ENCODE measurements around the gene AP1G2. TPM values are rescaled to one million over a fixed set of nuclear protein-coding genes. Genes with fewer than 3 reads are reported as not detected.

AP1G2 gene
- total and polyA plus RNA-seq, 5 donors from 2014 or later, result 56.1 to 329 (median 84.4) TPM

DNA sequence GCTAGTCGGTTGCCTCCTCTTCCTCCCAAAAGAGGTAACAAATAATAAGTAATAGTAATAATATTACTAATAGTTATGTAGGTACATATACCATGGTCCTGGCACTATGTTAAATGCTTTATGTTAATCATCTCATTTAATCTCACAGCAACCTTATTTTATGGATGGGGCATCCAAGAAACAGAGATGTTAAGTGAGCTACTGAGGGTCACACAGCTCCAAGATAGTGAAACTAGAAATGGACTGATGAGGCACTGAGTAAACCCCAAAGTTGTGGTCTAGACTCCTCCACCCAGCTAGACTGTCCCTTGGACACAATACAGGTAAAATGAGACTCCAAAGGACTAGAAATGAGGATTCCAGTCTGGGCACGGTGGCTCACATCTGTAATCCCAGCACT, 31.1 kb downstream of the AP1G2 start:
- no peaks in the 10 kb centered on the region for H3K9me3 ChIP-seq (ENCODE audit: control insufficient read depth in 2 of 2, low read length in 2 of 2)
- peaks cover 0 to 1% (median 0%) of the 10 kb centered on the region in 7 donors for H3K9me3 Mint-ChIP-seq
- no peak overlapping the region for H3K27ac ChIP-seq (ENCODE audit: insufficient read depth, low read length, poor library complexity, severe bottlenecking)
- H3K27ac Mint-ChIP-seq, result no peak overlapping the region
- H3K27me3 ChIP-seq (ENCODE audit: control insufficient read depth, insufficient read depth, low read length), result no peaks in the 10 kb centered on the region
- no peaks in the 10 kb centered on the region for H3K4me1 ChIP-seq (ENCODE audit: control insufficient read depth, insufficient read depth, low read length, poor library complexity, severe bottlenecking)
- peaks cover 6% of the 10 kb centered on the region for H3K27me3 Mint-ChIP-seq
- DNase-seq (no peak), ATAC-seq (ENCODE audit: low read depth in 2 of 2) (no peak)
- H3K36me3 Mint-ChIP-seq, result no peaks in the 10 kb centered on the region
- H3K4me1 Mint-ChIP-seq, result no peaks in the 10 kb centered on the region
- H3K36me3 ChIP-seq (ENCODE audit: control insufficient read depth, insufficient read depth, low read length), result no peaks in the 10 kb centered on the region
- H3K4me3 ChIP-seq (ENCODE audit: low read depth, low read length), result no peak overlapping the region
- no peak overlapping the region for H3K4me3 Mint-ChIP-seq

DNA sequence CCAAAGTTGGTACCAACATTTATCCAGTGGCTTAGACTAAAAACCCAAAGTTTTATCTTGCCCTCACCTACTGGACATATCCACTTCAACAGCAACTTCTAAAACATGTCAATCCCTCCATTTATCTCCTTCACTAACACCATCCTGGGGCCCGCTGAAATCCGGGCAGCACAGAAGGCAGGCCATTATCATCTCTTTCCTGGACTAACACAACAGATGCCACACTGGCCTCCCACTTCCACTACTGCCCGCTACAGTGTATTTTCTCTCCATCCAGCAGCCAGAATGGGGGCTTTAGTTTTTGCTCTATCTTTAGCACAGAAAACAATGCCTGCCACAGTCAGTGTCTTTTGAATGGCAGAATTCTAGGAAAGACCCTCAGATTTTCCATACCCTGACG, 31.6 kb downstream of the AP1G2 start:
- Histone ChIP-seq H3K4me3 (ENCODE audit: low read depth, low read length) (no peak overlapping the region), H3K27me3 (ENCODE audit: control insufficient read depth, insufficient read depth, low read length) (no peaks in the 10 kb centered on the region), H3K9me3 (ENCODE audit: control insufficient read depth in 2 of 2, low read length in 2 of 2) (no peaks in the 10 kb centered on the region), H3K27ac (ENCODE audit: insufficient read depth, low read length, poor library complexity, severe bottlenecking) (no peak overlapping the region), H3K36me3 (ENCODE audit: control insufficient read depth, insufficient read depth, low read length) (no peaks in the 10 kb centered on the region), H3K4me1 (ENCODE audit: control insufficient read depth, insufficient read depth, low read length, poor library complexity, severe bottlenecking) (no peaks in the 10 kb centered on the region)
- DNase-seq (no peak), ATAC-seq (ENCODE audit: low read depth in 2 of 2) (no peak)
- Mint-ChIP-seq H3K27ac (no peak overlapping the region), H3K36me3 (no peaks in the 10 kb centered on the region), H3K4me3 (no peak overlapping the region), H3K4me1 (no peaks in the 10 kb centered on the region), H3K9me3 (peaks cover 0 to 1% (median 0%) of the 10 kb centered on the region in 7 donors), H3K27me3 (peaks cover 6% of the 10 kb centered on the region)

DNA sequence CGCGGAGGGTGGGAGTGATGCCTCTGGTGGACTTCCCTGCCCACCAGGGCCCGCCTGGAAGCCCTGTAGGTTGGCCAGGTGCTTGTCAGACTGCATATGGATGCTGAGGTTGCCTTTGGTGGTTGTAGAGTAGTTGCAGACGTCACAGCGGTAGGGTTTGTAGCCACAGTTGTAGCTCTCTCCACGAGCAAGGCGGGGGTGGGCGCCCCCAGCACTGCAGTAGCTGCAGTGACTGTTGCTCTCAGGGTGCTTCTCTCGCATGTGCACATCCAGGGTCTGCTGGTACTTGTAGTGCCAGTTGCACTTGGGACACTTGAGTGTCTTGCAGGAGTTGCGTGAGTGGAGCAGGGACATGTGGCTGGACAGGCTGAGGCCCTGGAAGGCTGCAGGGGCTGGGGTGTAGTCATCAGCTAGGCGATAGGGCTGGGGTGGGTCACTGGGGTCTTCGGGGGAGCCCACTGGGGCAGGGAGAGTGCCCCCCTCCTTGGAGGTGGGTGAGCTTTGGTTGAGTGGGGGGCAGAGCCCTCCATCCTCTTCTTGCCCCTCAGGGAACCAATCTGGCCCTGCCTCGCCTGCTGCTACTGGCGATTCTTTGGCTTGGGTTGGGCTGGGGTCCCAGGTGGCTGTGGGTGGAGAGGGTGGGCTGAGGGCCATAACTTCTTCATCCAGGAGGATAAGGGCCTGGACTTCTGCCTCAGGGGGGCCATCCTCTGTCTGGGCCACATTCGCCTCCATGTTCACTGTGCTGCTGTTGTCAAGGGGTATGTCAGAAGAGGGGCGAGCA, 33.7 kb downstream of the AP1G2 start:
- Histone ChIP-seq H3K27me3 (ENCODE audit: control insufficient read depth, insufficient read depth, low read length) (no peaks in the 10 kb centered on the region), H3K4me1 (ENCODE audit: control insufficient read depth, insufficient read depth, low read length, poor library complexity, severe bottlenecking) (no peaks in the 10 kb centered on the region), H3K9me3 (ENCODE audit: control insufficient read depth in 2 of 2, low read length in 2 of 2) (no peaks in the 10 kb centered on the region), H3K4me3 (ENCODE audit: low read depth, low read length) (no peak overlapping the region), H3K36me3 (ENCODE audit: control insufficient read depth, insufficient read depth, low read length) (no peaks in the 10 kb centered on the region), H3K27ac (ENCODE audit: insufficient read depth, low read length, poor library complexity, severe bottlenecking) (no peak overlapping the region)
- Mint-ChIP-seq H3K36me3 (no peaks in the 10 kb centered on the region), H3K9me3 (peaks cover 0 to 1% (median 0%) of the 10 kb centered on the region in 7 donors), H3K4me1 (peaks cover 0 to 2% (median 0%) of the 10 kb centered on the region in 4 donors), H3K4me3 (no peak overlapping the region), H3K27me3 (no peaks in the 10 kb centered on the region), H3K27ac (no peak overlapping the region)
- DNase-seq, result no peak
- no peak for ATAC-seq (ENCODE audit: low read depth in 2 of 2)

DNA sequence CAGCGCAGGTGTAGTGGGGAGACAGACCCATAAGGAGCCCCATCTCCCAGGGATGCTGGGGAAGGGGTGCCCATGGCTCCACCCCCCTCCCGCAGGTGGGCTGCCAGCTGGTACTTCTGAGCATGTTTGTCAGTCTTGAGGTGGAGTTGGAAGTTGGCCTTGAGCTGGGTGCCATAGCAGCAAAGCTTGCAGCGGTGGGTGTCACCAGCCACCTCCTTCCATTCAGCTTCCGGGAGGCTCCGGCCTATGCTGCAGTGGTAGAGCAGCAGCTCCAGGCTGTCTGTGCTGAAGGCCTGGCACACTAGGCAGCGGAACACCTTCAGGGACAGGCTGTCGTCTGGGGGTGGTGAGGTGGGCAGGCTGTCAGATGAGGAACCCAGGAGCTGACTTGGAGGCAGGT, 34.9 kb downstream of the AP1G2 start:
- H3K36me3 ChIP-seq (ENCODE audit: control insufficient read depth, insufficient read depth, low read length), result no peaks in the 10 kb centered on the region
- no peaks in the 10 kb centered on the region for H3K27me3 ChIP-seq (ENCODE audit: control insufficient read depth, insufficient read depth, low read length)
- no peaks in the 10 kb centered on the region for H3K9me3 ChIP-seq (ENCODE audit: control insufficient read depth in 2 of 2, low read length in 2 of 2)
- no peak for ATAC-seq (ENCODE audit: low read depth in 2 of 2)
- H3K4me1 ChIP-seq (ENCODE audit: control insufficient read depth, insufficient read depth, low read length, poor library complexity, severe bottlenecking), result no peaks in the 10 kb centered on the region
- no peak overlapping the region for H3K4me3 Mint-ChIP-seq
- no peaks in the 10 kb centered on the region for H3K27me3 Mint-ChIP-seq
- no peak overlapping the region for H3K4me3 ChIP-seq (ENCODE audit: low read depth, low read length)
- H3K36me3 Mint-ChIP-seq, result no peaks in the 10 kb centered on the region
- H3K9me3 Mint-ChIP-seq, result no peaks in the 10 kb centered on the region
- H3K27ac Mint-ChIP-seq, result no peak overlapping the region
- H3K27ac ChIP-seq (ENCODE audit: insufficient read depth, low read length, poor library complexity, severe bottlenecking), result no peak overlapping the region
- peaks cover 0 to 2% (median 0%) of the 10 kb centered on the region in 4 donors for H3K4me1 Mint-ChIP-seq
- DNase-seq, result no peak

DNA sequence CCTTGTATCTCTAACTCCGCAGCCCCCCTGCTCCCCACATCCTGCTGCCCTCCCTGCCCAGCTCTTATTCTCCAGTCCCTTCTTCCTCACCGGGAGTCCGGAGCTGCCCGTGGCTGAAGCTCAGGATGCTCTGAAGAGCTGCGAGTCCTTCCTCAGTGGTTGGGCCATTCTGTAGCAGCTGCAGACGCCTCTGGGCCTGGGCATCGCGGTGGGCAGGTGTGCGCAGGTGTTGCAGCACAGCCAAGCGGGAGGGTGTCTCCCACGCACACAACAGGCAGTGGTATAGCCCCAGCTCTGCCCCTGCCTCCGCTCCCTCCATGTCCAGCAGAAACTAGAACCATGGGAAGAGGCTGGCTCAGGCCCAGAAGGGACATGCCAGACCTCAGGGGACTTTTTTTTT, 36.2 kb downstream of the AP1G2 start:
- Histone ChIP-seq H3K27me3 (ENCODE audit: control insufficient read depth, insufficient read depth, low read length) (no peaks in the 10 kb centered on the region), H3K4me1 (ENCODE audit: control insufficient read depth, insufficient read depth, low read length, poor library complexity, severe bottlenecking) (no peaks in the 10 kb centered on the region), H3K4me3 (ENCODE audit: low read depth, low read length) (no peak overlapping the region), H3K9me3 (ENCODE audit: control insufficient read depth in 2 of 2, low read length in 2 of 2) (no peaks in the 10 kb centered on the region), H3K36me3 (ENCODE audit: control insufficient read depth, insufficient read depth, low read length) (no peaks in the 10 kb centered on the region), H3K27ac (ENCODE audit: insufficient read depth, low read length, poor library complexity, severe bottlenecking) (no peak overlapping the region)
- Mint-ChIP-seq H3K27ac (peak overlapping the region in 1 of 3 donors; percentile 72), H3K9me3 (no peaks in the 10 kb centered on the region), H3K27me3 (no peaks in the 10 kb centered on the region), H3K4me3 (no peak overlapping the region), H3K36me3 (no peaks in the 10 kb centered on the region), H3K4me1 (peaks cover 0 to 2% (median 0%) of the 10 kb centered on the region in 4 donors)
- no peak for DNase-seq
- ATAC-seq (ENCODE audit: low read depth in 2 of 2), result no peak

DNA sequence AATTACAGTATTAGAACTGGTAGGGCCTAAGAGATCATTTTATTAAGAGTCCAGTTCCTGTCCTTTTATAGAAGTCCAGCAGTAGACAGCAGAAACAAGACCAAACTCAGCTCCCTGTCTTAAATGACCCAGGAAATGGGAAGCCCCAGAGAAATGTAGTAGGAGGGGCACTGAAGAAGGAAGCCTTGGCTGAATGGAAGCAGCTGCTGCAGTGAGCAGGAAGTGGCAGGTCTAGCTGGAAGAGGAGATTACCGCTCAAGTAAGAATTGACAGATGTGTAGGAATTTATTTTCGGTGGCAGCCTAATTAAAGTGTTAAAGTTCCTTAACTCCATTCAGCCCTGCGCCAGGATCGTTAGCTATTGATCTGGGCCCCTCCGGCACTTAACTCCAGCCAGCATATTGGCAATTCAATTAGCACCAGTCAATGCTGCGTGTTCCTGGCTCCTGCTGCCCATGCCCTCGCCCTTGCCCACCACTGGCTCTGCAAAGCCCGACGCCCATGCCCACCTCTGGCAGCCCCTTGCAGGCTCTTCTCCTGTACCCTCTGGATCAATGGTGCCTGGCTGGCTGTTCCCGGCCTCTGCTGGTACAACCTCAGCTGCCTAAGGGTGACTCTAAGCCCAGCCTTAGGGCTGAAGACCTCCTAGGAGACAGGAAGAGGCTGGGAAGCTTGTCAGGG, 37.1 kb downstream of the AP1G2 start:
- H3K27ac Mint-ChIP-seq, result peak overlapping the region in 1 of 3 donors; percentile 72
- Histone ChIP-seq H3K4me3 (ENCODE audit: low read depth, low read length) (no peak overlapping the region), H3K9me3 (ENCODE audit: control insufficient read depth in 2 of 2, low read length in 2 of 2) (no peaks in the 10 kb centered on the region), H3K27me3 (ENCODE audit: control insufficient read depth, insufficient read depth, low read length) (no peaks in the 10 kb centered on the region), H3K27ac (ENCODE audit: insufficient read depth, low read length, poor library complexity, severe bottlenecking) (no peak overlapping the region), H3K4me1 (ENCODE audit: control insufficient read depth, insufficient read depth, low read length, poor library complexity, severe bottlenecking) (no peaks in the 10 kb centered on the region), H3K36me3 (ENCODE audit: control insufficient read depth, insufficient read depth, low read length) (no peaks in the 10 kb centered on the region)
- peaks cover 0 to 2% (median 0%) of the 10 kb centered on the region in 4 donors for H3K4me1 Mint-ChIP-seq
- no peaks in the 10 kb centered on the region for H3K9me3 Mint-ChIP-seq
- no peaks in the 10 kb centered on the region for H3K36me3 Mint-ChIP-seq
- no peak for ATAC-seq (ENCODE audit: low read depth in 2 of 2)
- no peak overlapping the region for H3K4me3 Mint-ChIP-seq
- DNase-seq, result no peak
- no peaks in the 10 kb centered on the region for H3K27me3 Mint-ChIP-seq

DNA sequence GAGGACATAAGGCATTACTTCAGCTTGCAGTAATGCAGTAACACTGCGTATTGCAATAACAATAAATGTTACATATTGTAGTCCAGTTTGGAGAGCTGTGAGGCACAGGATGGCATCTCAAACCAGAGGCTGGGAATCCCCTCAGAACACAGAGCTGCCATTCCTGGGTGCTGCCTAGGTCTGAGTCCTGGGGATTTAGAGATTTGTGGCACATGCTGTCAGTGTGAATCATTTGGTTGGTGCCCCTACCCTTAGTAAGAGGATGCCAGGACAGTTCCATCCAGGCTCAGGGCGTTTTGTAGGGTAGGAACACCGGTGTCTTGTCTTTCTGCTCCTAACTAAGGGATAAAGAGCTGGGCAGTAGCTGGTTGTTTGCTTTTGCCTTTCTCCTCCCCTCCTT, 38.6 kb downstream of the AP1G2 start:
- no peaks in the 10 kb centered on the region for H3K27me3 ChIP-seq (ENCODE audit: control insufficient read depth, insufficient read depth, low read length)
- H3K4me1 ChIP-seq (ENCODE audit: control insufficient read depth, insufficient read depth, low read length, poor library complexity, severe bottlenecking), result no peaks in the 10 kb centered on the region
- Mint-ChIP-seq H3K36me3 (no peaks in the 10 kb centered on the region), H3K4me3 (no peak overlapping the region), H3K4me1 (peaks cover 0 to 2% (median 0%) of the 10 kb centered on the region in 4 donors), H3K27me3 (no peaks in the 10 kb centered on the region), H3K9me3 (no peaks in the 10 kb centered on the region), H3K27ac (no peak overlapping the region)
- no peaks in the 10 kb centered on the region for H3K36me3 ChIP-seq (ENCODE audit: control insufficient read depth, insufficient read depth, low read length)
- DNase-seq, result no peak
- H3K27ac ChIP-seq (ENCODE audit: insufficient read depth, low read length, poor library complexity, severe bottlenecking), result no peak overlapping the region
- no peak overlapping the region for H3K4me3 ChIP-seq (ENCODE audit: low read depth, low read length)
- no peaks in the 10 kb centered on the region for H3K9me3 ChIP-seq (ENCODE audit: control insufficient read depth in 2 of 2, low read length in 2 of 2)
- ATAC-seq (ENCODE audit: low read depth in 2 of 2), result no peak

Data from CD4-positive, CD25-positive, alpha-beta regulatory T cell (primary cell).